Osteoblast (primary cell): ENCODE measurements around the gene COQ5. TPM values are rescaled to one million over a fixed set of nuclear protein-coding genes. Genes with fewer than 3 reads are reported as not detected.

Experiments
- DNase-seq: peaks from one replicate; pipeline ENCODE4 v3.0.0; 2011; ENCODE audit warnings: low spot score, mixed read lengths; ENCODE audit not compliant: insufficient read length; ENCODE audit errors: missing footprints
- H2AFZ ChIP-seq: 2 replicates; pipeline ENCODE4 v1.6.0; 2011; ENCODE audit warnings: mild to moderate bottlenecking, low read length
- H3K27ac ChIP-seq: 2 replicates; pipeline ENCODE4 v1.5.1; 2011; ENCODE audit warnings: mild to moderate bottlenecking, low read depth, low read length, moderate library complexity
- H3K27me3 ChIP-seq: 2 replicates; pipeline ENCODE4 v1.6.0; 2012; ENCODE audit warnings: mild to moderate bottlenecking, control low read depth, inconsistent platforms, low read length, moderate library complexity; ENCODE audit not compliant: insufficient read depth
- H3K36me3 ChIP-seq: 2 replicates; pipeline ENCODE4 v1.5.1; 2011; ENCODE audit warnings: mild to moderate bottlenecking, low read length, control low read depth, moderate library complexity; ENCODE audit not compliant: insufficient read depth
- H3K4me1 ChIP-seq: 2 replicates; pipeline ENCODE4 v1.5.1; 2011; ENCODE audit warnings: mild to moderate bottlenecking, low read length, control low read depth, moderate library complexity; ENCODE audit not compliant: insufficient read depth
- H3K4me2 ChIP-seq: 2 replicates; pipeline ENCODE4 v1.6.0; 2011; ENCODE audit warnings: mild to moderate bottlenecking, low read length; ENCODE audit not compliant: insufficient read depth
- H3K4me3 ChIP-seq: fragments of 200-600 bp; sonication (generic); 3 replicates; pipeline ENCODE4 v1.5.1; 2012; ENCODE audit warnings: mild to moderate bottlenecking, low read length, inconsistent platforms; ENCODE audit not compliant: insufficient read depth
- H3K79me2 ChIP-seq: 2 replicates; pipeline ENCODE4 v1.6.0; 2012; ENCODE audit warnings: mild to moderate bottlenecking, low read length, control low read depth, inconsistent platforms; ENCODE audit not compliant: insufficient read depth
- H3K9me3 ChIP-seq: 2 replicates; pipeline ENCODE4 v1.5.1; 2011; ENCODE audit warnings: low read depth, low read length, control low read depth
- H4K20me1 ChIP-seq: 2 replicates; pipeline ENCODE4 v1.6.0; 2012; ENCODE audit warnings: mild to moderate bottlenecking, low read length, control low read depth; ENCODE audit not compliant: insufficient read depth
- CTCF ChIP-seq: IDR thresholded peaks from 2 replicates; pipeline ENCODE4 v1.5.1; 2011; ENCODE audit warnings: mild to moderate bottlenecking, low read depth, low read length, moderate library complexity; ENCODE audit errors: extremely low read depth
- total RNA-seq: library from RNA; depleted of rRNA; stranded (reverse); fragments of >200 nt; gene quantifications from 2 replicates; pipeline ENCODE4 v1.2.3, GENCODE V29; 2012

The COQ5 gene, protein sequence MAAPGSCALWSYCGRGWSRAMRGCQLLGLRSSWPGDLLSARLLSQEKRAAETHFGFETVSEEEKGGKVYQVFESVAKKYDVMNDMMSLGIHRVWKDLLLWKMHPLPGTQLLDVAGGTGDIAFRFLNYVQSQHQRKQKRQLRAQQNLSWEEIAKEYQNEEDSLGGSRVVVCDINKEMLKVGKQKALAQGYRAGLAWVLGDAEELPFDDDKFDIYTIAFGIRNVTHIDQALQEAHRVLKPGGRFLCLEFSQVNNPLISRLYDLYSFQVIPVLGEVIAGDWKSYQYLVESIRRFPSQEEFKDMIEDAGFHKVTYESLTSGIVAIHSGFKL
- total RNA-seq, result 15.2 and 19.2 TPM in 2 replicates

- peak; percentile 91 for DNase-seq
- no peaks in the 10 kb centered on the region for H4K20me1 ChIP-seq
- peak within 1 kb of the TSS; percentile 88 for H3K4me2 ChIP-seq
- no peaks in the 10 kb centered on the region for H3K9me3 ChIP-seq
- TF ChIP-seq CTCF, result no peak
- no peaks in the 10 kb centered on the region for H3K36me3 ChIP-seq
- peak within 1 kb of the TSS; percentile 95 for H3K27ac ChIP-seq
- H3K4me3 ChIP-seq, result peak within 1 kb of the TSS; percentile 97
- peak within 1 kb of the TSS; percentile 99 for H2AFZ ChIP-seq
- no peaks in the 10 kb centered on the region for H3K27me3 ChIP-seq
- peaks cover 17% of the 10 kb centered on the region for H3K4me1 ChIP-seq
- H3K79me2 ChIP-seq, result peaks cover 8% of the 10 kb centered on the region
Observed at GRCh38 chr12:120528861-120529525, at the start of gene COQ5. Gene COQ5, minus strand, starts transcription at chr12:120529158. Its CDS starts 17 bp downstream, at chr12:120529141.

- H3K4me3 ChIP-seq, result no peak overlapping the region
- peak overlapping the region; percentile 74 for H3K27ac ChIP-seq
- DNase-seq, result no peak
- no peaks in the 10 kb centered on the region for H3K9me3 ChIP-seq
- H3K4me2 ChIP-seq, result peak overlapping the region; percentile 39
- no peak overlapping the region for H2AFZ ChIP-seq
- peaks cover 3% of the 10 kb centered on the region for H3K79me2 ChIP-seq
- TF ChIP-seq CTCF, result no peak
- peaks cover 29% of the 10 kb centered on the region for H3K4me1 ChIP-seq
- no peaks in the 10 kb centered on the region for H3K27me3 ChIP-seq
- H4K20me1 ChIP-seq, result peaks cover 3% of the 10 kb centered on the region
- peaks cover 75% of the 10 kb centered on the region for H3K36me3 ChIP-seq
Observed at GRCh38 chr12:120574106-120574505, 45.1 kb upstream of the COQ5 start.

DNA sequence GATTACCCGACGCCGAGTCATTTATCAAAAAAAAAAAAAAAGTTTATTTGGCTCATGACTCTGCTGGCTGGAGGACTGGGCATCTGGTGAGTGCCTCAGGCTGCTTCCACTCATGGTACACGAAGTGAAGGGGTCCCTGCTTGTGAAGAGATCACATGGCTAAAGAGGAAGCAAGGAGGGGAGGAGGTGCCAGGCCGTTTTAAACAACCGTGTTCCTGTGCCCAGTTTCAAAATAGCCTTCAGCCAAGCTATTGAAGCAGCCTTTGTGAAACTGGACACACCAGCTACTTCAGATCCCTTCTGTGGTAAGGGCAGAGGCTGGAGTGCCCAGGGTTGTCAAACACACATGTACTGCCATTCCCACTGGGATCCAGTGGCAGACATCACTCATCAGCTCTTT, 44.6 kb upstream of the COQ5 start:
- Histone ChIP-seq H3K36me3 (peaks cover 76% of the 10 kb centered on the region), H3K4me1 (peaks cover 29% of the 10 kb centered on the region), H3K9me3 (no peaks in the 10 kb centered on the region), H3K27me3 (no peaks in the 10 kb centered on the region), H3K27ac (peak overlapping the region; percentile 74), H3K4me3 (no peak overlapping the region), H2AFZ (no peak overlapping the region), H3K79me2 (peaks cover 3% of the 10 kb centered on the region), H3K4me2 (peak overlapping the region; percentile 39), H4K20me1 (peaks cover 3% of the 10 kb centered on the region)
- TF ChIP-seq CTCF, result no peak
- no peak for DNase-seq

DNA sequence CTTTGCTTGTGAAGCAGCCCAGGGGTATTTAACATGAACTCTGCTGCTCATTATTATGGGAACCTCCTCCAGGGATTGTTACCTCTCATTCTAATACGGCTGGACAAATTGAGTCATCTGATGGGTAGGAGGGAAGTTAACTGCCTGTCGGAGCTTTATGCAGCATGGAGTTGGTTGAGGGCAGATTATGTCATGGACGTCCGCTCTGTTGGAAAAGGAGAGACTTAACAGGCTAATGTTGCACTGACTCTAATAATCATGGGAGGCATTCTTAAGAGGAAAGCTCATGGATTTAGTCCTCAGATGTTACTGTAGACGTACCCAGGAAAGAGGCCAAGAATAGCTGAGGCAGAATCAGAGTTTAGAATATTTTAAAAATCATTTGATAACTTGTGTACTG, 42.3 kb upstream of the COQ5 start:
- H3K4me1 ChIP-seq, result peaks cover 29% of the 10 kb centered on the region
- H3K27me3 ChIP-seq, result no peaks in the 10 kb centered on the region
- TF ChIP-seq CTCF, result no peak
- H3K9me3 ChIP-seq, result no peaks in the 10 kb centered on the region
- H3K27ac ChIP-seq, result peak overlapping the region; percentile 76
- H3K36me3 ChIP-seq, result peaks cover 79% of the 10 kb centered on the region
- DNase-seq, result peak; percentile 88
- H2AFZ ChIP-seq, result no peak overlapping the region
- H3K79me2 ChIP-seq, result peaks cover 6% of the 10 kb centered on the region
- H4K20me1 ChIP-seq, result peaks cover 3% of the 10 kb centered on the region
- peak overlapping the region; percentile 37 for H3K4me2 ChIP-seq
- H3K4me3 ChIP-seq, result no peak overlapping the region
